H1 (cell line): ENCODE data around the gene PLPP2. TPM values are rescaled to one million over a fixed set of nuclear protein-coding genes. Genes with fewer than 3 reads are reported as not detected.

ENCODE experiments used
- CTCF ChIA-PET: fragments of 300-600 bp; sonication (Branson Sonifier 250); formaldehyde crosslinking; loops from one replicate; lab custom pipeline; 2021; ENCODE audit not compliant: partially characterized antibody; lab: Charles Lee
- POLR2A ChIA-PET: fragments of 300-600 bp; sonication (Branson Sonifier 250); formaldehyde crosslinking; loops from one replicate; lab custom pipeline; 2021; ENCODE audit warnings: inconsistent platforms; ENCODE audit not compliant: partially characterized antibody; lab: Charles Lee
- DNase-seq, 2 experiments: peaks; one replicate each; pipeline versions ENCODE4 v3.0.0 to v3.0.0-alpha.2; 2010 to 2022; ENCODE audit warnings: low spot score in 2 of 2, low read depth in 1 of 2, mixed read lengths in 1 of 2
- FAIRE-seq: peaks from 2 replicates; lab custom pipeline; 2011; peaks lifted over from hg19 to GRCh38; lab: Jason Lieb, UNC
- H2AFZ ChIP-seq: 2 replicates; pipeline ENCODE4 v1.8.1; 2012; ENCODE audit warnings: low read length, inconsistent platforms
- H2AK5ac ChIP-seq: 2 replicates; pipeline ENCODE4 v1.6.1; 2013; ENCODE audit warnings: low read depth, low read length
- H2BK120ac ChIP-seq: replicated peaks from 2 replicates; pipeline ENCODE3; 2013; ENCODE audit warnings: low read depth, low read length, inconsistent platforms
- H2BK12ac ChIP-seq: 2 replicates; pipeline ENCODE4 v1.6.1; 2013; ENCODE audit warnings: low read depth, low read length
- H2BK15ac ChIP-seq: 2 replicates; pipeline ENCODE4 v1.6.1; 2013; ENCODE audit warnings: low read length
- H2BK20ac ChIP-seq: 2 replicates; pipeline ENCODE4 v1.6.1; 2013; ENCODE audit warnings: low read length
- H2BK5ac ChIP-seq: 2 replicates; pipeline ENCODE4 v1.6.1; 2013; ENCODE audit warnings: low read depth, low read length
- H3K14ac ChIP-seq: 2 replicates; pipeline ENCODE4 v1.6.1; 2013; ENCODE audit warnings: inconsistent platforms; ENCODE audit not compliant: insufficient read length
- H3K18ac ChIP-seq: 2 replicates; pipeline ENCODE4 v1.6.1; 2013; ENCODE audit warnings: low read length; ENCODE audit errors: extremely low read depth
- H3K23ac ChIP-seq: 2 replicates; pipeline ENCODE4 v1.6.1; 2013; ENCODE audit warnings: inconsistent platforms; ENCODE audit not compliant: insufficient read length
- H3K23me2 ChIP-seq: 2 replicates; pipeline ENCODE4 v1.6.1; 2013; ENCODE audit warnings: low read depth, low read length
- H3K27ac ChIP-seq: 2 replicates; pipeline ENCODE4 v1.6.1; 2011; ENCODE audit warnings: low read depth, low read length, inconsistent platforms
- H3K27me3 ChIP-seq, 4 experiments: replicated peaks in 1 of 4; 1 replicate in 1 of 4; 2 replicates in 3 of 4; pipeline versions ENCODE4 v1.6.1 to v1.8.1; 2011 to 2013; ENCODE audit warnings: low read length in 3 of 4, mild to moderate bottlenecking in 3 of 4, inconsistent platforms in 2 of 4, mixed read lengths in 2 of 4, moderate library complexity in 1 of 4; ENCODE audit not compliant: control insufficient read depth in 3 of 4, insufficient read depth in 3 of 4; ENCODE audit errors: extremely low read depth in 1 of 4
- H3K36me3 ChIP-seq, 4 experiments: 2 replicates each; pipeline versions ENCODE4 v1.6.1 to v1.8.1; 2011 to 2013; ENCODE audit warnings: mild to moderate bottlenecking in 4 of 4, low read length in 3 of 4, moderate library complexity in 2 of 4, control low read depth in 1 of 4, inconsistent platforms in 1 of 4; ENCODE audit not compliant: insufficient read depth in 4 of 4, control insufficient read depth in 2 of 4
- H3K4ac ChIP-seq: replicated peaks from 2 replicates; pipeline ENCODE3; 2013; ENCODE audit warnings: low read length, low read depth, mixed read lengths, inconsistent platforms; ENCODE audit not compliant: insufficient read length
- H3K4me1 ChIP-seq, 4 experiments: replicated peaks in 1 of 4; 1 replicate in 1 of 4; 2 replicates in 3 of 4; pipeline versions ENCODE4 v1.6.1 to v1.8.1; 2011 to 2013; ENCODE audit warnings: low read length in 3 of 4, inconsistent platforms in 2 of 4, mixed read lengths in 1 of 4; ENCODE audit not compliant: insufficient read depth in 4 of 4, control insufficient read depth in 3 of 4
- H3K4me2 ChIP-seq, 2 experiments: 2 replicates each; pipeline versions ENCODE4 v1.6.1 to v1.8.1; 2011 to 2013; ENCODE audit warnings: low read depth in 2 of 2, low read length in 2 of 2, control low read depth in 1 of 2, inconsistent platforms in 1 of 2, mild to moderate bottlenecking in 1 of 2; ENCODE audit not compliant: insufficient read depth in 1 of 2
- H3K4me3 ChIP-seq, 4 experiments: fragments of 200-600, 300-600 bp in 1 of 4; sonication (generic), shearing (Covaris generic), sonication (Bioruptor Twin) in 1 of 4; 2 replicates each; pipeline versions ENCODE4 v1.5.1 to v1.8.1; 2011 to 2016; ENCODE audit warnings: low read length in 4 of 4, low read depth in 3 of 4, control low read depth in 2 of 4, inconsistent platforms in 2 of 4, mild to moderate bottlenecking in 2 of 4, mixed read lengths in 1 of 4, moderate library complexity in 1 of 4; ENCODE audit not compliant: insufficient read depth in 2 of 4; ENCODE audit errors: extremely low read depth in 1 of 4
- H3K56ac ChIP-seq: replicated peaks from 2 replicates; pipeline ENCODE3; 2013; ENCODE audit warnings: low read depth, mild to moderate bottlenecking, mixed read lengths, low read length, inconsistent platforms; ENCODE audit not compliant: insufficient read length
- H3K79me1 ChIP-seq: 2 replicates; pipeline ENCODE4 v1.6.1; 2013; ENCODE audit warnings: low read depth, low read length, control low read depth
- H3K79me2 ChIP-seq, 2 experiments: 2 replicates each; pipeline versions ENCODE4 v1.6.1 to v1.8.1; 2012 to 2013; ENCODE audit warnings: low read length in 2 of 2, mild to moderate bottlenecking in 2 of 2, inconsistent platforms in 1 of 2; ENCODE audit not compliant: insufficient read depth in 2 of 2, control insufficient read depth in 1 of 2
- H3K9ac ChIP-seq, 4 experiments: replicated peaks in 1 of 4; 1 replicate in 1 of 4; 2 replicates in 3 of 4; pipeline versions ENCODE4 v1.6.1 to v1.8.1; 2011 to 2013; ENCODE audit warnings: low read depth in 3 of 4, low read length in 3 of 4, control low read depth in 2 of 4, mild to moderate bottlenecking in 2 of 4, moderate library complexity in 2 of 4, inconsistent platforms in 1 of 4; ENCODE audit errors: extremely low read depth in 1 of 4
- H3K9me3 ChIP-seq, 2 experiments: 2 replicates each; pipeline versions ENCODE4 v1.6.1 to v1.8.1; 2012 to 2013; ENCODE audit warnings: mild to moderate bottlenecking in 2 of 2, moderate library complexity in 2 of 2, control low read depth in 1 of 2, inconsistent platforms in 1 of 2, low read depth in 1 of 2, low read length in 1 of 2, mixed read lengths in 1 of 2; ENCODE audit not compliant: insufficient read depth in 2 of 2
- H4K20me1 ChIP-seq, 2 experiments: replicated peaks in 1 of 2; 2 replicates each; pipeline versions ENCODE3 to v1.8.1; 2011 to 2013; ENCODE audit warnings: inconsistent platforms in 2 of 2, low read length in 2 of 2, mild to moderate bottlenecking in 1 of 2; ENCODE audit not compliant: insufficient read depth in 2 of 2, control insufficient read depth in 1 of 2
- H4K5ac ChIP-seq: 2 replicates; pipeline ENCODE4 v1.6.1; 2013; ENCODE audit warnings: low read length, low read depth, mixed read lengths, inconsistent platforms; ENCODE audit not compliant: insufficient read length
- H4K8ac ChIP-seq: 2 replicates; pipeline ENCODE4 v1.8.0; 2013; ENCODE audit warnings: mild to moderate bottlenecking, moderate library complexity, low read length, inconsistent platforms; ENCODE audit not compliant: insufficient read depth; ENCODE audit errors: extremely low read depth
- H4K91ac ChIP-seq: replicated peaks from 2 replicates; pipeline ENCODE3; 2013; ENCODE audit warnings: low read length, mixed read lengths, inconsistent platforms; ENCODE audit not compliant: insufficient read length
- EP300 ChIP-seq, 2 experiments: IDR thresholded peaks; 1 replicate in 1 of 2; 2 replicates in 1 of 2; pipeline ENCODE4 v1.6.1; 2011 to 2012; ENCODE audit warnings: low read depth in 2 of 2, low read length in 2 of 2, mild to moderate bottlenecking in 2 of 2, borderline replicate concordance in 1 of 2, inconsistent platforms in 1 of 2, moderate library complexity in 1 of 2
- KDM1A ChIP-seq: fragments of 200-600, 300-600 bp; sonication (generic); IDR thresholded peaks from 2 replicates; pipeline ENCODE4 v1.7.1; 2016; ENCODE audit warnings: mild to moderate bottlenecking, low read length, borderline replicate concordance
- NRF1 ChIP-seq: IDR thresholded peaks from 2 replicates; pipeline ENCODE4 v1.6.1; 2011; ENCODE audit warnings: mild to moderate bottlenecking, low read depth, low read length, improper control_type of control experiment
- POU5F1 ChIP-seq: IDR thresholded peaks from 2 replicates; pipeline ENCODE4 v1.6.1; 2011; ENCODE audit warnings: low read depth, mild to moderate bottlenecking, low read length, moderate library complexity
- RBBP5 ChIP-seq: IDR thresholded peaks from 2 replicates; pipeline ENCODE4 v1.7.1; 2012; ENCODE audit warnings: low read depth, mild to moderate bottlenecking, inconsistent platforms, low read length, moderate library complexity, borderline replicate concordance
- SAP30 ChIP-seq: fragments of 300-600 bp; sonication (generic); IDR thresholded peaks from 2 replicates; pipeline ENCODE4 v1.7.1; 2012; ENCODE audit warnings: low read length, moderate library complexity, mild to moderate bottlenecking, inconsistent platforms; ENCODE audit not compliant: insufficient read depth, insufficient replicate concordance
- SIX5 ChIP-seq: IDR thresholded peaks from 2 replicates; pipeline ENCODE4 v1.6.1; 2011; ENCODE audit warnings: mild to moderate bottlenecking, low read depth, low read length
- TAF7 ChIP-seq: optimal IDR thresholded peaks from 2 replicates; pipeline ENCODE3; 2011; ENCODE audit warnings: low read depth, mild to moderate bottlenecking, inconsistent platforms, low read length, moderate library complexity, borderline replicate concordance
- ZNF274 ChIP-seq: IDR thresholded peaks from 2 replicates; pipeline ENCODE4 v1.7.0; 2012; ENCODE audit warnings: low read length, borderline replicate concordance; ENCODE audit errors: extremely low read depth
- WGBS, 2 experiments: shearing (Covaris generic) in 1 of 2; methylation state at CpG; one replicate each; pipeline versions ENCODE4 v1.1.6 to v1.1.7; 2013 to 2015; ENCODE audit warnings: low lambda C conversion rate in 2 of 2, mixed read lengths in 2 of 2, inconsistent platforms in 1 of 2, low coverage in 1 of 2, missing lambda C conversion rate in 1 of 2; ENCODE audit not compliant: insufficient replicate concordance in 2 of 2, insufficient coverage in 1 of 2, insufficient read length in 1 of 2; ENCODE audit errors: extremely low coverage in 1 of 2, missing lambda C conversion rate in 1 of 2; 5-methylcytosine and 5-hydroxymethylcytosine counted together
- polyA plus RNA-seq, 7 experiments: library from polyadenylated mRNA; depleted of rRNA in 3 of 7; stranded (reverse) in 5 of 7; unstranded in 2 of 7; fragments of >200 nt in 5 of 7; fragments of 200-250 nt in 2 of 7; gene quantifications; 1 replicate in 5 of 7; 2 replicates in 1 of 7; 4 replicates in 1 of 7; pipeline versions ENCODE4 v1.2.1 to v1.2.3, GENCODE V29; 2011 to 2013; ENCODE audit warnings: missing spikeins in 2 of 7, mixed read lengths in 2 of 7
- total RNA-seq: library from RNA; stranded (reverse); fragmentation: NEBNext Ultra II Directional; extraction: Animal tissue kit (Norgen Biotek cat#: 25700); gene quantifications from 2 replicates; pipeline ENCODE4 v1.2.1, GENCODE V29; 2021
- TF ChIP-seq, protein P1 (sequence below): IDR thresholded peaks from 2 replicates; pipeline ENCODE4 v1.6.1; 2012; ENCODE audit warnings: low read length, inconsistent platforms

Gene PLPP2
- total and polyA plus RNA-seq, 2 of the 8 experiments (the other 6 are each of a cell fraction or from before 2014, with no cell fraction given), result 101 to 195 TPM

DNA sequence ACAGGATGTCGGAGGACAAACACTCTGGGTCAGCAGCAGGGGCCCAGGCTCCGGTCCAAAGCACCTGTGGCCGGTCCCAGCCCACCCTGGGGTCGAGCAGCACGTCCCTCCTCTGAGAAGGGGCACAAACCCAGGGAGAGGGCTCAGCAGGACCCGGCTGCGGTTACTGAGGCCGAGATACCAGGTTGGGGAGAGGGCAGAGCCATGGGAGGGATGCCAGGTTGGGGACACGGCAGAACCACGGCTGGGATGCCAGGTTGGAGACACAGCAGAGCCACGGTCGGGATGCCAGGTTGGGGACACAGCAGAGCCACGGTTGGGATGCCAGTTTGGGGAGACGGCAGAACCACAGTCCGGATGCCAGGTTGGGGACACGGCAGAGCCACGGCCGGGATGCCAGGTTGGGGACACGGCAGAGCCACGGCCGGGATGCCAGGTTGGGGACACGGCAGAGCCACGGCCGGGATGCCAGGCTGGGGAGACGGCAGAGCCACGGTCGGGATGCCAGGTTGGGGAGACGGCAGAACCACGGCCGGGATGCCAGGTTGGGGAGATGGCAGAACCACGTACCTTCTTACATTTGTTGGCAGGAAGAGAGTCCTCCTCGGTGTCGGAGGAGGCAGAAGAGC lies 34.8 kb upstream of the PLPP2 start:
- Histone ChIP-seq H3K79me1 (peaks cover 13% of the 10 kb centered on the region), H2BK12ac (no peak overlapping the region), H3K27ac (no peak overlapping the region), H3K27me3 (no peaks in the 10 kb centered on the region), H3K18ac (no peak overlapping the region), H3K4ac (no peak overlapping the region), H2AK5ac (no peak overlapping the region), H3K79me2 (peaks cover 11 to 37% of the 10 kb centered on the region in 2 experiments), H3K9ac (no peak overlapping the region), H3K36me3 (peaks cover 36 to 89% (median 63%) of the 10 kb centered on the region in 4 experiments), H2BK120ac (no peak overlapping the region), H4K20me1 (peaks cover 2 to 20% of the 10 kb centered on the region in 2 experiments), H2AFZ (no peak overlapping the region), H3K4me3 (no peak overlapping the region), H3K4me2 (no peak overlapping the region), H2BK5ac (no peak overlapping the region), H3K56ac (no peak overlapping the region), H3K4me1 (no peaks in the 10 kb centered on the region), H3K23me2 (peaks cover 4% of the 10 kb centered on the region; the same call in 1 of the 2 replicates), H3K9me3 (peaks cover under 1 to 6% of the 10 kb centered on the region in 2 experiments; a peak in 3 of 4 replicates), H4K5ac (no peak overlapping the region), H4K8ac (0 out of 2 replicates have a peak overlapping the region, but pooled peaks have one; percentile 14), H3K14ac (no peak overlapping the region), H2BK20ac (no peak overlapping the region), H4K91ac (no peak overlapping the region), H2BK15ac (no peak overlapping the region), H3K23ac (no peak overlapping the region)
- ChIA-PET CTCF (no interaction called here), POLR2A (interaction anchor here (1.3 kb wide), 1 partner anchor 17 kb away, joined by 3 read pairs; no protein-coding TSS in a partner anchor)
- 90% methylated on average over 33 of the region's 33 CpGs; no CpG with 5 or more reads in 1 of the 2 experiments for WGBS, 2 experiments
- DNase-seq (no peak), FAIRE-seq (no peak)
- no peak for TF ChIP-seq RBBP5
- TF ChIP-seq SIX5, result no peak
- no peak for TF ChIP-seq TAF7
- no peak for TF ChIP-seq EP300 (IDR thresholded peaks at IDR 0.05; ENCODE audit: borderline replicate concordance in 1 of 2, low read depth in 2 of 2, low read length in 2 of 2)
- no peak for TF ChIP-seq KDM1A
- TF ChIP-seq, protein P1, sequence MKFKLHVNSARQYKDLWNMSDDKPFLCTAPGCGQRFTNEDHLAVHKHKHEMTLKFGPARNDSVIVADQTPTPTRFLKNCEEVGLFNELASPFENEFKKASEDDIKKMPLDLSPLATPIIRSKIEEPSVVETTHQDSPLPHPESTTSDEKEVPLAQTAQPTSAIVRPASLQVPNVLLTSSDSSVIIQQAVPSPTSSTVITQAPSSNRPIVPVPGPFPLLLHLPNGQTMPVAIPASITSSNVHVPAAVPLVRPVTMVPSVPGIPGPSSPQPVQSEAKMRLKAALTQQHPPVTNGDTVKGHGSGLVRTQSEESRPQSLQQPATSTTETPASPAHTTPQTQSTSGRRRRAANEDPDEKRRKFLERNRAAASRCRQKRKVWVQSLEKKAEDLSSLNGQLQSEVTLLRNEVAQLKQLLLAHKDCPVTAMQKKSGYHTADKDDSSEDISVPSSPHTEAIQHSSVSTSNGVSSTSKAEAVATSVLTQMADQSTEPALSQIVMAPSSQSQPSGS, result no peak
- TF ChIP-seq NRF1, result no peak
- no peak for TF ChIP-seq ZNF274
- no peak for TF ChIP-seq SAP30
- TF ChIP-seq POU5F1, result no peak
